HepG2 (cell line): Measurements from ENCODE around the gene SSTR5. TPM values are rescaled to one million over a fixed set of nuclear protein-coding genes. Genes with fewer than 3 reads are reported as not detected.
A peak's percentile ranks its signal among the peaks of the same experiment; 100 is the strongest.

Experiments used
- ATAC-seq: fragments of 200-7000 bp; cut with Tn5 transposase; 3 replicates; pipeline ENCODE4 v1.9.1; 2020; ENCODE audit warnings: mild to moderate bottlenecking, moderate library complexity
- BruUV-seq: library from RNA; stranded (reverse); fragments of 400-500 nt; replicated peaks from 2 replicates; lab custom pipeline; 2021; lab: Mats Ljungman, UMichigan
- CTCF ChIA-PET: fragments of 300-600 bp; formaldehyde crosslinking; extraction: SDS; loops from one replicate; lab custom pipeline; 2021; ENCODE audit warnings: low total read pairs, inconsistent platforms, low intra/inter-chr PET ratio; lab: Yijun Ruan, JAX
- POLR2A ChIA-PET: fragments of 350-600 bp; sonication (Branson Sonifier 250); formaldehyde crosslinking; loops from one replicate; lab custom pipeline; 2020; ENCODE audit warnings: antibody characterized with exemption, inconsistent platforms; lab: Yijun Ruan, JAX
- DNase-seq: peaks from one replicate; pipeline ENCODE4 v3.0.0-alpha.2; 2015; ENCODE audit warnings: low spot score
- FAIRE-seq: peaks from 3 replicates; lab custom pipeline; 2011; peaks lifted over from hg19 to GRCh38; lab: Jason Lieb, UNC
- H2AFZ ChIP-seq: one replicate; pipeline ENCODE4 v1.6.1; 2011; ENCODE audit warnings: low read length, inconsistent platforms
- H3K27ac ChIP-seq: fragments of 300-600 bp; 3 replicates; pipeline ENCODE4 v1.8.0; 2011; ENCODE audit warnings: mixed run types, mild to moderate bottlenecking, mixed read lengths, low read length, inconsistent platforms; ENCODE audit not compliant: insufficient read depth; ENCODE audit errors: extremely low read length
- H3K27me3 ChIP-seq, 2 experiments: fragments of 200-600 bp in 1 of 2; 2 replicates in 1 of 2; 3 replicates in 1 of 2; pipeline versions ENCODE4 v1.6.0 to v1.8.0; 2011; ENCODE audit warnings: low read length in 2 of 2, mild to moderate bottlenecking in 2 of 2, moderate library complexity in 2 of 2, inconsistent platforms in 1 of 2; ENCODE audit not compliant: insufficient read depth in 2 of 2, control insufficient read depth in 1 of 2
- H3K36me3 ChIP-seq, 2 experiments: fragments of 200-600 bp in 1 of 2; replicated peaks in 1 of 2; 2 replicates in 1 of 2; 3 replicates in 1 of 2; pipeline versions ENCODE4 v1.5.1 to v1.8.0; 2011; ENCODE audit warnings: low read length in 2 of 2, inconsistent platforms in 1 of 2; ENCODE audit not compliant: insufficient read depth in 2 of 2, control insufficient read depth in 1 of 2
- H3K4me1 ChIP-seq: 2 replicates; pipeline ENCODE4 v1.5.1; 2012; ENCODE audit warnings: low read length, inconsistent platforms; ENCODE audit not compliant: insufficient read depth
- H3K4me2 ChIP-seq: 2 replicates; pipeline ENCODE4 v1.6.0; 2011; ENCODE audit warnings: low read depth, low read length, inconsistent platforms
- H3K4me3 ChIP-seq, 3 experiments: fragments of 200-600 bp in 1 of 3; sonication (generic), shearing (Covaris generic) in 1 of 3; replicated peaks in 1 of 3; 2 replicates each; pipeline ENCODE4 v1.5.1; 2011 to 2016; ENCODE audit warnings: low read length in 3 of 3, inconsistent platforms in 2 of 3, low read depth in 2 of 3, mild to moderate bottlenecking in 2 of 3, control low read depth in 1 of 3, mixed read lengths in 1 of 3; ENCODE audit not compliant: insufficient read depth in 1 of 3
- H3K79me2 ChIP-seq: one replicate; pipeline ENCODE4 v1.6.1; 2011; ENCODE audit warnings: low read length, inconsistent platforms; ENCODE audit not compliant: insufficient read depth
- H3K9ac ChIP-seq: 2 replicates; pipeline ENCODE4 v1.6.0; 2011; ENCODE audit warnings: mild to moderate bottlenecking, low read depth, low read length, inconsistent platforms; ENCODE audit not compliant: insufficient read depth
- H3K9me3 ChIP-seq: 2 replicates; pipeline ENCODE4 v1.5.1; 2012; ENCODE audit warnings: mild to moderate bottlenecking, low read length
- H4K20me1 ChIP-seq: 2 replicates; pipeline ENCODE4 v1.6.0; 2011; ENCODE audit warnings: inconsistent platforms, mild to moderate bottlenecking, low read length, moderate library complexity; ENCODE audit not compliant: insufficient read depth
- AGO2 ChIP-seq: fragments of 200-400 bp; formaldehyde crosslinking; optimal IDR thresholded peaks from 2 replicates; pipeline ENCODE3; 2017; ENCODE audit warnings: mild to moderate bottlenecking, low read depth, low read length, moderate library complexity
- ELF1 ChIP-seq: sonication (generic); formaldehyde crosslinking; IDR thresholded peaks from 2 replicates; pipeline ENCODE4 v1.4.0; 2020; ENCODE audit warnings: missing genetic modification reagents
- EZH2 ChIP-seq: conservative IDR thresholded peaks from 2 replicates; pipeline ENCODE4 v1.6.1; 2012; ENCODE audit warnings: mild to moderate bottlenecking, low read depth, low read length, moderate library complexity
- FOXO1 ChIP-seq: sonication (generic); formaldehyde crosslinking; IDR thresholded peaks from 2 replicates; pipeline ENCODE4 v1.4.0; 2020; ENCODE audit warnings: missing genetic modification reagents
- HMG20A ChIP-seq: IDR thresholded peaks from 2 replicates; pipeline ENCODE4 v1.6.1; 2016; ENCODE audit warnings: borderline replicate concordance
- MAFG ChIP-seq: sonication (generic); formaldehyde crosslinking; IDR thresholded peaks from 2 replicates; pipeline ENCODE4 v1.5.1; 2020; ENCODE audit warnings: mild to moderate bottlenecking, missing genetic modification reagents
- NR1H2 ChIP-seq: sonication (generic); formaldehyde crosslinking; IDR thresholded peaks from 2 replicates; pipeline ENCODE4 v1.8.1; 2022; ENCODE audit warnings: low read depth, missing genetic modification reagents, borderline replicate concordance
- PLRG1 ChIP-seq: fragments of 450-650 bp; conservative IDR thresholded peaks from 2 replicates; pipeline ENCODE4 v1.6.1; 2016
- PPARG ChIP-seq: conservative IDR thresholded peaks from 2 replicates; pipeline ENCODE4 v1.6.1; 2016; ENCODE audit warnings: missing biosample characterization, missing genetic modification reagents
- PRDM4 ChIP-seq: sonication (generic); formaldehyde crosslinking; IDR thresholded peaks from 2 replicates; pipeline ENCODE4 v1.9.0; 2021; ENCODE audit warnings: missing genetic modification reagents, borderline replicate concordance
- SOX5 ChIP-seq: IDR thresholded peaks from 2 replicates; pipeline ENCODE4 v1.6.1; 2016; ENCODE audit warnings: borderline replicate concordance
- SSRP1 ChIP-seq: IDR thresholded peaks from 2 replicates; pipeline ENCODE4 v1.6.1; 2016; ENCODE audit warnings: control low read depth
- XRCC5 ChIP-seq: fragments of 200-400 bp; formaldehyde crosslinking; optimal IDR thresholded peaks from 2 replicates; pipeline ENCODE3; 2017; ENCODE audit warnings: mild to moderate bottlenecking, low read length
- ZBTB8A ChIP-seq: sonication (generic); formaldehyde crosslinking; IDR thresholded peaks from 2 replicates; pipeline ENCODE4 v1.4.0; 2020; ENCODE audit warnings: mild to moderate bottlenecking, low read depth, missing genetic modification reagents, borderline replicate concordance
- ZMAT5 ChIP-seq: sonication (generic); formaldehyde crosslinking; IDR thresholded peaks from 2 replicates; pipeline ENCODE4 v1.5.0; 2020; ENCODE audit warnings: mild to moderate bottlenecking, low read depth, missing genetic modification reagents, borderline replicate concordance
- ZNF225 ChIP-seq: sonication (generic); formaldehyde crosslinking; IDR thresholded peaks from 2 replicates; pipeline ENCODE4 v1.4.0; 2020; ENCODE audit warnings: mild to moderate bottlenecking, missing genetic modification reagents
- ZNF343 ChIP-seq: sonication (generic); formaldehyde crosslinking; IDR thresholded peaks from 2 replicates; pipeline ENCODE4 v1.4.0; 2020; ENCODE audit warnings: mild to moderate bottlenecking, missing genetic modification reagents
- ZNF350 ChIP-seq: sonication (generic); formaldehyde crosslinking; IDR thresholded peaks from 2 replicates; pipeline ENCODE4 v1.4.0; 2020; ENCODE audit warnings: mild to moderate bottlenecking, low read depth, missing genetic modification reagents, borderline replicate concordance
- ZNF468 ChIP-seq: sonication (generic); formaldehyde crosslinking; IDR thresholded peaks from 2 replicates; pipeline ENCODE4 v1.8.0; 2022; ENCODE audit warnings: mild to moderate bottlenecking, moderate library complexity, missing genetic modification reagents
- ZNF704 ChIP-seq: sonication (generic); formaldehyde crosslinking; IDR thresholded peaks from 2 replicates; pipeline ENCODE4 v1.8.1; 2023; ENCODE audit warnings: mild to moderate bottlenecking, inconsistent platforms, moderate library complexity, missing genetic modification reagents, borderline replicate concordance
- ZNF737 ChIP-seq: sonication (generic); formaldehyde crosslinking; IDR thresholded peaks from 2 replicates; pipeline ENCODE4 v1.5.0; 2020; ENCODE audit warnings: missing genetic modification reagents, mild to moderate bottlenecking, borderline replicate concordance
- ZNF768 ChIP-seq: sonication (generic); formaldehyde crosslinking; IDR thresholded peaks from 2 replicates; pipeline ENCODE4 v1.4.0; 2020; ENCODE audit warnings: missing genetic modification reagents
- WGBS: methylation state at CpG from one replicate; pipeline ENCODE4 v1.1.6; 2017; ENCODE audit warnings: low lambda C conversion rate; 5-methylcytosine and 5-hydroxymethylcytosine counted together
- in situ Hi-C: cut with HindIII; loops from 2 replicates; pipeline ENCODE4 v1.10.0; 2017; ENCODE audit warnings: low pct_unique_long_range_greater_than_20kb; ENCODE audit not compliant: extremely low pct_ligation_motif_present
- intact Hi-C: fragments of 100-400 bp; cut with micrococcal nuclease; formaldehyde crosslinking; loops from one replicate; pipeline ENCODE4 v1.10.0; 2022; ENCODE audit not compliant: unreplicated experiment
- polyA plus RNA-seq, 8 experiments: library from polyadenylated mRNA; depleted of rRNA in 3 of 8; stranded (reverse) in 7 of 8; unstranded in 1 of 8; fragments of >200 nt; fragmentation: Illumina TruSeq in 4 of 8; extraction: Trizol in 4 of 8; gene quantifications; 2 replicates each; pipeline versions ENCODE4 v1.2.1 to v1.2.3, GENCODE V29; 2011 to 2016; ENCODE audit warnings: low read depth in 4 of 8, missing spikeins in 1 of 8, mixed read lengths in 1 of 8; ENCODE audit not compliant: insufficient read depth in 1 of 8
- total RNA-seq, 5 experiments: library from RNA; depleted of rRNA; stranded (reverse); fragments of >200 nt; fragmentation: Illumina TruSeq; extraction: Trizol; gene quantifications; 2 replicates each; pipeline ENCODE4 v1.2.3, GENCODE V29; 2016; ENCODE audit warnings: low read depth in 1 of 5

Gene SSTR5
- total and polyA plus RNA-seq, 2 of the 13 experiments (the other 11 are each of a cell fraction or from before 2014, with no cell fraction given): 0.20 to 0.49 TPM

GRCh38 chr16:1077877-1078578 lies 5.5 kb downstream of the SSTR5 start:
- peak overlapping the region; percentile 31; the same call in 1 of the 2 replicates for H3K9ac ChIP-seq
- H3K79me2 ChIP-seq: no peaks in the 10 kb centered on the region
- H3K4me2 ChIP-seq: peak overlapping the region; percentile 68
- intact Hi-C loops (no loop called here), in situ Hi-C loops (no loop called here)
- H3K9me3 ChIP-seq: no peaks in the 10 kb centered on the region
- H3K36me3 ChIP-seq: no peaks in the 10 kb centered on the region
- H3K27me3 ChIP-seq: peaks cover 1 to 34% of the 10 kb centered on the region in 2 experiments; a peak in 3 of 5 replicates
- BruUV-seq: no TSS peak
- H2AFZ ChIP-seq: no peak overlapping the region
- ATAC-seq (no peak), FAIRE-seq (no peak), DNase-seq (no peak)
- peak overlapping the region; percentile 55 for H3K27ac ChIP-seq
- ChIA-PET POLR2A (interaction anchor here (1.0 kb wide), 1 partner anchor 15 kb away, joined by 4 read pairs; no protein-coding TSS in a partner anchor), CTCF (no interaction called here)
- no peaks in the 10 kb centered on the region for H4K20me1 ChIP-seq
- peak overlapping the region in 2 of 3 experiments; percentile 39 to 66; a peak in 3 of 6 replicates for H3K4me3 ChIP-seq
- 26% methylated on average over 16 of the region's 36 CpGs for WGBS
- H3K4me1 ChIP-seq: peaks cover 67% of the 10 kb centered on the region
- TF ChIP-seq HMG20A (CRISPR knock-in tag) (no peak), PLRG1 (no peak), PRDM4 (no peak), ZMAT5 (CRISPR knock-in tag) (no peak), ZBTB8A (CRISPR knock-in tag) (no peak), XRCC5 (no peak), FOXO1 (CRISPR knock-in tag) (no peak), ZNF768 (CRISPR knock-in tag) (peak; percentile 92), ZNF468 (CRISPR knock-in tag) (0 out of 2 replicates have a peak, but pooled peaks have one; percentile 65), ZNF704 (CRISPR knock-in tag) (no peak), ELF1 (CRISPR knock-in tag) (no peak), ZNF343 (CRISPR knock-in tag) (no peak), ZNF737 (no peak), PPARG (CRISPR knock-in tag) (no peak), AGO2 (peak; percentile 32), MAFG (CRISPR knock-in tag) (no peak), SOX5 (CRISPR knock-in tag) (no peak), SSRP1 (CRISPR knock-in tag) (0 out of 2 replicates have a peak, but pooled peaks have one; percentile 29), ZNF225 (no peak), EZH2 (no peak), NR1H2 (CRISPR knock-in tag) (0 out of 2 replicates have a peak, but pooled peaks have one; percentile 16), ZNF350 (no peak)
